HepG2 (cell line): ENCODE measurements around the gene NCR3LG1. TPM values are rescaled to one million over a fixed set of nuclear protein-coding genes. Genes with fewer than 3 reads are reported as not detected.

Experiments used
- ATAD3A ChIP-seq: sonication (generic); formaldehyde crosslinking; IDR thresholded peaks from 2 replicates; pipeline ENCODE4 v1.4.0; 2020; ENCODE audit warnings: missing genetic modification reagents
- GABPB1 ChIP-seq: IDR thresholded peaks from 2 replicates; pipeline ENCODE4 v1.6.1; 2016; ENCODE audit warnings: mild to moderate bottlenecking, missing genetic modification reagents, moderate library complexity, missing compliant biosample characterization
- HDAC1 ChIP-seq: sonication (generic); formaldehyde crosslinking; IDR thresholded peaks from 2 replicates; pipeline ENCODE4 v1.5.1; 2020; ENCODE audit warnings: mild to moderate bottlenecking, missing genetic modification reagents
- KLF12 ChIP-seq: sonication (generic); formaldehyde crosslinking; IDR thresholded peaks from 2 replicates; pipeline ENCODE4 v1.4.0; 2020; ENCODE audit warnings: missing genetic modification reagents, borderline replicate concordance
- MBNL3 ChIP-seq: fragments of 250-450 bp; sonication (Bioruptor Pico); conservative IDR thresholded peaks from 2 replicates; pipeline ENCODE4 v1.8.0; 2022; ENCODE audit warnings: mild to moderate bottlenecking, inconsistent platforms
- NCOA5 ChIP-seq: sonication (generic); formaldehyde crosslinking; IDR thresholded peaks from 2 replicates; pipeline ENCODE4 v1.4.0; 2020; ENCODE audit warnings: missing genetic modification reagents
- NFE2L1 ChIP-seq: sonication (generic); formaldehyde crosslinking; IDR thresholded peaks from 2 replicates; pipeline ENCODE4 v1.4.0; 2020; ENCODE audit warnings: missing genetic modification reagents, mild to moderate bottlenecking, borderline replicate concordance
- PHF5A ChIP-seq: IDR thresholded peaks from one replicate; pipeline ENCODE4 v1.6.1; 2018; ENCODE audit warnings: low read depth, missing genetic modification reagents; ENCODE audit not compliant: unreplicated experiment
- PHF8 ChIP-seq: sonication (generic); formaldehyde crosslinking; IDR thresholded peaks from 2 replicates; pipeline ENCODE4 v1.5.0; 2020; ENCODE audit warnings: missing genetic modification reagents
- POLR2AphosphoS2 ChIP-seq: IDR thresholded peaks from 2 replicates; pipeline ENCODE4 v1.6.1; 2011; ENCODE audit warnings: low read depth, low read length, improper control_type of control experiment
- YY1 ChIP-seq: IDR thresholded peaks from 2 replicates; pipeline ENCODE4 v1.6.1; 2011; ENCODE audit warnings: low read length, low read depth, moderate library complexity, mild to moderate bottlenecking; ENCODE audit not compliant: insufficient read depth, insufficient replicate concordance
- ZNF569 ChIP-seq: sonication (generic); formaldehyde crosslinking; IDR thresholded peaks from 2 replicates; pipeline ENCODE4 v1.5.0; 2020; ENCODE audit warnings: mild to moderate bottlenecking, missing genetic modification reagents, moderate library complexity, borderline replicate concordance
- ZNF749 ChIP-seq: sonication (generic); formaldehyde crosslinking; IDR thresholded peaks from 2 replicates; pipeline ENCODE4 v1.8.0; 2022; ENCODE audit warnings: mild to moderate bottlenecking, missing genetic modification reagents, moderate library complexity, borderline replicate concordance
- ZNF75D ChIP-seq: sonication (generic); formaldehyde crosslinking; IDR thresholded peaks from 2 replicates; pipeline ENCODE4 v1.8.1; 2023; ENCODE audit warnings: missing genetic modification reagents, mild to moderate bottlenecking, borderline replicate concordance
- ZSCAN29 ChIP-seq: sonication (generic); formaldehyde crosslinking; conservative IDR thresholded peaks from 2 replicates; pipeline ENCODE4 v1.4.0; 2020; ENCODE audit warnings: mild to moderate bottlenecking, missing genetic modification reagents
- polyA plus RNA-seq, 8 experiments: library from polyadenylated mRNA; depleted of rRNA in 3 of 8; stranded (reverse) in 7 of 8; unstranded in 1 of 8; fragments of >200 nt; fragmentation: Illumina TruSeq in 4 of 8; extraction: Trizol in 4 of 8; gene quantifications; 2 replicates each; pipeline versions ENCODE4 v1.2.1 to v1.2.3, GENCODE V29; 2011 to 2016; ENCODE audit warnings: low read depth in 4 of 8, missing spikeins in 1 of 8, mixed read lengths in 1 of 8; ENCODE audit not compliant: insufficient read depth in 1 of 8
- total RNA-seq, 5 experiments: library from RNA; depleted of rRNA; stranded (reverse); fragments of >200 nt; fragmentation: Illumina TruSeq; extraction: Trizol; gene quantifications; 2 replicates each; pipeline ENCODE4 v1.2.3, GENCODE V29; 2016; ENCODE audit warnings: low read depth in 1 of 5
- TF ChIP-seq, protein P1 (sequence below): sonication (generic); formaldehyde crosslinking; IDR thresholded peaks from 2 replicates; pipeline ENCODE4 v1.9.0; 2021; ENCODE audit warnings: missing genetic modification reagents, mild to moderate bottlenecking, borderline replicate concordance
- TF ChIP-seq, protein P2 (sequence below): sonication (generic); formaldehyde crosslinking; IDR thresholded peaks from 2 replicates; pipeline ENCODE4 v1.4.0; 2020; ENCODE audit warnings: mild to moderate bottlenecking, low read depth, missing genetic modification reagents
- TF ChIP-seq, protein P3 (sequence below): IDR thresholded peaks from 2 replicates; pipeline ENCODE4 v1.6.1; 2016; ENCODE audit warnings: missing biosample characterization, missing genetic modification reagents, low read depth
- TF ChIP-seq, protein P4 (sequence below): sonication (generic); formaldehyde crosslinking; IDR thresholded peaks from 2 replicates; pipeline ENCODE4 v1.5.0; 2020; ENCODE audit warnings: missing genetic modification reagents
- TF ChIP-seq, protein P5 (sequence below): sonication (generic); formaldehyde crosslinking; IDR thresholded peaks from 2 replicates; pipeline ENCODE4 v1.4.0; 2020; ENCODE audit warnings: missing genetic modification reagents
- TF ChIP-seq, protein P6 (sequence below): sonication (generic); formaldehyde crosslinking; IDR thresholded peaks from 2 replicates; pipeline ENCODE4 v1.5.0; 2020; ENCODE audit warnings: missing genetic modification reagents

The NCR3LG1 gene
- total and polyA plus RNA-seq, 2 of the 13 experiments (the other 11 are each of a cell fraction or from before 2014, with no cell fraction given), result 16.1 to 25.1 TPM

DNA sequence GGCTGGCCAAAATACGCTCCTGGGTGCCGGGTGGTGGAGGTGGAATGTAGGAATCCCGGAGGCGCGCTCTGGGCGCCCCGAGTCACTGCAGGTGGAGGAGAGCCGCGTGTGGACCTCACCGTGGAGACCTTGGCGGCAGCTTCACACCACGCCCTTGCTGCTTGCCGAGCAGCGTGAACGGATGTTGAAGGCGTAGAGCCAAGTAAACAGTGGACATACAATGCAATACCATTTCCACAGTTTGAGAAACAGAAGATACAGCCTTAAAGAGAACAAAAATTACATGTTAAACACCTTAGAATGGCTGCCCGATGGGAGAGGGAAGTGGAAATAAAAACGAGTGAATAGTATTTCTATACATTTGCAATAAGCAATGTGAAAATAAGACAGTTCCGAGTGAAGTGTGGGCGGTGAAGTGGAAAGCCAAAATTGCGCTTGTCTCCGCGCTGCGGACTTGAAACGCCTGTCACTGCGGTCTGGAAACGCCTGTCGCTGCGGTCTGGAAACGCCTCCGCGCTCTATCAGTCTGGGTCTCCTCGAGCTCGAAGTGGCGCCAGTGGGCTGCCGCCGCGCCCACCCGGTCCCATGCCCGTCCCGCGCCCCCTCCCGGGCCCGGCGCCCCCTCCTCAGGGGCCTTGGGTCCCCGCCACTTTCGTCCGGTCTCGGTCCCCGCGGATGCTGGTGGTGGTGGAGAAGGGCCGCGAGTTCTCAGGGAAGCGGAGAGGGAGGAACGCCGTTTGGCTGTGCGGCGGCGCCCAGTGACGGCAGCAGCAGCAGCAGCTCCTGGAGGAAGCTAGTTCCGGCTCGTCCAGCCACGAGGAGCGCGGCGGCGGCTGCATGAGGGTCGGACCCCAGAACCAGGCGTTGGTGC is 1.6 kb downstream of the NCR3LG1 start (continued):
- peak; percentile 79; the same call in 1 of the 2 replicates for TF ChIP-seq ZNF749
- 0 out of 2 replicates have a peak, but pooled peaks have one; percentile 38 for TF ChIP-seq POLR2AphosphoS2
- TF ChIP-seq, protein P1, sequence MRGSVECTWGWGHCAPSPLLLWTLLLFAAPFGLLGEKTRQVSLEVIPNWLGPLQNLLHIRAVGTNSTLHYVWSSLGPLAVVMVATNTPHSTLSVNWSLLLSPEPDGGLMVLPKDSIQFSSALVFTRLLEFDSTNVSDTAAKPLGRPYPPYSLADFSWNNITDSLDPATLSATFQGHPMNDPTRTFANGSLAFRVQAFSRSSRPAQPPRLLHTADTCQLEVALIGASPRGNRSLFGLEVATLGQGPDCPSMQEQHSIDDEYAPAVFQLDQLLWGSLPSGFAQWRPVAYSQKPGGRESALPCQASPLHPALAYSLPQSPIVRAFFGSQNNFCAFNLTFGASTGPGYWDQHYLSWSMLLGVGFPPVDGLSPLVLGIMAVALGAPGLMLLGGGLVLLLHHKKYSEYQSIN (CRISPR knock-in tag), result no peak
- no peak for TF ChIP-seq NFE2L1
- TF ChIP-seq, protein P2, sequence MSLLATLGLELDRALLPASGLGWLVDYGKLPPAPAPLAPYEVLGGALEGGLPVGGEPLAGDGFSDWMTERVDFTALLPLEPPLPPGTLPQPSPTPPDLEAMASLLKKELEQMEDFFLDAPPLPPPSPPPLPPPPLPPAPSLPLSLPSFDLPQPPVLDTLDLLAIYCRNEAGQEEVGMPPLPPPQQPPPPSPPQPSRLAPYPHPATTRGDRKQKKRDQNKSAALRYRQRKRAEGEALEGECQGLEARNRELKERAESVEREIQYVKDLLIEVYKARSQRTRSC (CRISPR knock-in tag), result no peak
- TF ChIP-seq ZNF569 (CRISPR knock-in tag), result peak; percentile 58; the same call in 1 of the 2 replicates
- TF ChIP-seq, protein P3, sequence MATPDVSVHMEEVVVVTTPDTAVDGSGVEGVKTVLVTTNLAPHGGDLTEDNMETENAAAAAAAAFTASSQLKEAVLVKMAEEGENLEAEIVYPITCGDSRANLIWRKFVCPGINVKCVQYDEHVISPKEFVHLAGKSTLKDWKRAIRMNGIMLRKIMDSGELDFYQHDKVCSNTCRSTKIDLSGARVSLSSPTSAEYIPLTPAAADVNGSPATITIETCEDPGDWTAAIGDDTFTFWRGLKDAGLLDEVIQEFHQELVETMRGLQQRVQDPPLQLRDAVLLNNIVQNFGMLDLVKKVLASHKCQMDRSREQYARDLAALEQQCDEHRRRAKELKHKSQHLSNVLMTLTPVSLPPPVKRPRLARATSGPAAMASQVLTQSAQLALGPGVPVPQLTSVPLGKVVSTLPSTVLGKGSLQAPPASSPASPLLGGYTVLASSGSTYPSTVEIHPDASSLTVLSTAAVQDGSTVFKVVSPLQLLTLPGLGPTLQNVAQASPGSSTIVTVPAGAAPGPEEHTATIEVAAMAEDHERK (CRISPR knock-in tag), result no peak
- TF ChIP-seq KLF12, result no peak
- TF ChIP-seq, protein P4, sequence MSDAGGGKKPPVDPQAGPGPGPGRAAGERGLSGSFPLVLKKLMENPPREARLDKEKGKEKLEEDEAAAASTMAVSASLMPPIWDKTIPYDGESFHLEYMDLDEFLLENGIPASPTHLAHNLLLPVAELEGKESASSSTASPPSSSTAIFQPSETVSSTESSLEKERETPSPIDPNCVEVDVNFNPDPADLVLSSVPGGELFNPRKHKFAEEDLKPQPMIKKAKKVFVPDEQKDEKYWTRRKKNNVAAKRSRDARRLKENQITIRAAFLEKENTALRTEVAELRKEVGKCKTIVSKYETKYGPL (CRISPR knock-in tag), result no peak
- TF ChIP-seq PHF8 (CRISPR knock-in tag), result peak; percentile 81
- TF ChIP-seq ZNF75D, result 0 out of 2 replicates have a peak, but pooled peaks have one; percentile 66
- TF ChIP-seq HDAC1 (CRISPR knock-in tag), result peak; percentile 78
- peak; percentile 13 for TF ChIP-seq YY1
- no peak for TF ChIP-seq PHF5A (CRISPR knock-in tag)
- no peak for TF ChIP-seq MBNL3 (CRISPR knock-in tag)
- no peak for TF ChIP-seq ATAD3A (CRISPR knock-in tag)
- TF ChIP-seq GABPB1 (CRISPR knock-in tag), result peak; percentile 93
- TF ChIP-seq, protein P5, sequence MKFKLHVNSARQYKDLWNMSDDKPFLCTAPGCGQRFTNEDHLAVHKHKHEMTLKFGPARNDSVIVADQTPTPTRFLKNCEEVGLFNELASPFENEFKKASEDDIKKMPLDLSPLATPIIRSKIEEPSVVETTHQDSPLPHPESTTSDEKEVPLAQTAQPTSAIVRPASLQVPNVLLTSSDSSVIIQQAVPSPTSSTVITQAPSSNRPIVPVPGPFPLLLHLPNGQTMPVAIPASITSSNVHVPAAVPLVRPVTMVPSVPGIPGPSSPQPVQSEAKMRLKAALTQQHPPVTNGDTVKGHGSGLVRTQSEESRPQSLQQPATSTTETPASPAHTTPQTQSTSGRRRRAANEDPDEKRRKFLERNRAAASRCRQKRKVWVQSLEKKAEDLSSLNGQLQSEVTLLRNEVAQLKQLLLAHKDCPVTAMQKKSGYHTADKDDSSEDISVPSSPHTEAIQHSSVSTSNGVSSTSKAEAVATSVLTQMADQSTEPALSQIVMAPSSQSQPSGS (CRISPR knock-in tag), result 0 out of 2 replicates have a peak, but pooled peaks have one; percentile 47
- no peak for TF ChIP-seq NCOA5 (CRISPR knock-in tag)
- 0 out of 2 replicates have a peak, but pooled peaks have one; percentile 70 for TF ChIP-seq ZSCAN29 (CRISPR knock-in tag)
- TF ChIP-seq, protein P6, sequence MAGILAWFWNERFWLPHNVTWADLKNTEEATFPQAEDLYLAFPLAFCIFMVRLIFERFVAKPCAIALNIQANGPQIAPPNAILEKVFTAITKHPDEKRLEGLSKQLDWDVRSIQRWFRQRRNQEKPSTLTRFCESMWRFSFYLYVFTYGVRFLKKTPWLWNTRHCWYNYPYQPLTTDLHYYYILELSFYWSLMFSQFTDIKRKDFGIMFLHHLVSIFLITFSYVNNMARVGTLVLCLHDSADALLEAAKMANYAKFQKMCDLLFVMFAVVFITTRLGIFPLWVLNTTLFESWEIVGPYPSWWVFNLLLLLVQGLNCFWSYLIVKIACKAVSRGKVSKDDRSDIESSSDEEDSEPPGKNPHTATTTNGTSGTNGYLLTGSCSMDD (CRISPR knock-in tag), result no peak
